A673 (cell line): ENCODE results near the gene C20orf204. TPM values are rescaled to one million over a fixed set of nuclear protein-coding genes. Genes with fewer than 3 reads are reported as not detected.

Experiments used
- BruUV-seq: library from RNA; stranded (reverse); fragments of 400-500 nt; replicated peaks from 2 replicates; lab custom pipeline; 2021; lab: Mats Ljungman, UMichigan
- CTCF ChIA-PET: fragments of 300-600 bp; sonication (Branson Sonifier 250); formaldehyde crosslinking; loops from one replicate; lab custom pipeline; 2022; ENCODE audit warnings: antibody characterized with exemption; lab: Charles Lee
- POLR2A ChIA-PET: fragments of 300-600 bp; sonication (Branson Sonifier 250); formaldehyde crosslinking; loops from one replicate; lab custom pipeline; 2022; ENCODE audit warnings: antibody characterized with exemption; ENCODE audit not compliant: low non-redundant PET; lab: Charles Lee
- DNase-seq: peaks from one replicate; pipeline ENCODE4 v3.0.0-alpha.2; 2015; ENCODE audit warnings: low spot score
- H3K27ac ChIP-seq: fragments of 200-600 bp; sonication (generic); 2 replicates; pipeline ENCODE4 v1.5.1; 2016; ENCODE audit warnings: mixed run types, low read depth, mild to moderate bottlenecking, mixed read lengths, antibody characterized with exemption, low read length; ENCODE audit not compliant: poor library complexity, severe bottlenecking
- H3K27me3 ChIP-seq: fragments of 200-600 bp; sonication (generic); replicated peaks from 2 replicates; pipeline ENCODE4 v1.6.1; 2017; ENCODE audit warnings: mixed run types, low read depth, mild to moderate bottlenecking, mixed read lengths, antibody characterized with exemption, low read length; ENCODE audit not compliant: insufficient read depth, poor library complexity
- H3K36me3 ChIP-seq: fragments of 200-600 bp; sonication (generic); 2 replicates; pipeline ENCODE4 v1.6.1; 2016; ENCODE audit warnings: mixed run types, mild to moderate bottlenecking, mixed read lengths, antibody characterized with exemption, low read length; ENCODE audit not compliant: insufficient read depth, poor library complexity, severe bottlenecking
- H3K4me1 ChIP-seq: fragments of 200-600 bp; sonication (generic); 2 replicates; pipeline ENCODE4 v1.6.1; 2017; ENCODE audit warnings: mixed run types, mild to moderate bottlenecking, mixed read lengths, antibody characterized with exemption, low read length; ENCODE audit not compliant: insufficient read depth, poor library complexity, severe bottlenecking
- H3K4me3 ChIP-seq: fragments of 200-600 bp; sonication (generic); 2 replicates; pipeline ENCODE4 v1.5.1; 2016; ENCODE audit warnings: low read depth, mixed run types, mild to moderate bottlenecking, mixed read lengths, low read length; ENCODE audit not compliant: poor library complexity, severe bottlenecking
- H3K9me3 ChIP-seq: fragments of 200-600 bp; sonication (generic); 2 replicates; pipeline ENCODE4 v1.6.1; 2016; ENCODE audit warnings: mixed run types, low read depth, mild to moderate bottlenecking, mixed read lengths, antibody characterized with exemption, low read length; ENCODE audit not compliant: poor library complexity, severe bottlenecking
- CTCF ChIP-seq: fragments of 300-800, 200-600 bp; sonication (generic); conservative IDR thresholded peaks from 2 replicates; pipeline ENCODE4 v1.5.1; 2017; ENCODE audit warnings: low read depth, mild to moderate bottlenecking, antibody characterized with exemption, low read length, moderate library complexity, mixed read lengths
- EZH2 ChIP-seq: fragments of 200-600 bp; sonication (generic); IDR thresholded peaks from 2 replicates; pipeline ENCODE4 v1.6.1; 2017; ENCODE audit warnings: borderline replicate concordance, low read depth, mild to moderate bottlenecking, mixed read lengths, antibody characterized with exemption, low read length; ENCODE audit not compliant: poor library complexity, severe bottlenecking
- intact Hi-C: fragments of 100-400 bp; cut with micrococcal nuclease; formaldehyde crosslinking; loops from one replicate; pipeline ENCODE4 v1.10.0; 2022; ENCODE audit not compliant: unreplicated experiment
- total RNA-seq: library from RNA; stranded (reverse); gene quantifications from 2 replicates; pipeline ENCODE4 v1.2.3, GENCODE V29; 2021

C20orf204 gene
- total RNA-seq, 1 experiment from 2014 or later: 2.5 TPM

DNA sequence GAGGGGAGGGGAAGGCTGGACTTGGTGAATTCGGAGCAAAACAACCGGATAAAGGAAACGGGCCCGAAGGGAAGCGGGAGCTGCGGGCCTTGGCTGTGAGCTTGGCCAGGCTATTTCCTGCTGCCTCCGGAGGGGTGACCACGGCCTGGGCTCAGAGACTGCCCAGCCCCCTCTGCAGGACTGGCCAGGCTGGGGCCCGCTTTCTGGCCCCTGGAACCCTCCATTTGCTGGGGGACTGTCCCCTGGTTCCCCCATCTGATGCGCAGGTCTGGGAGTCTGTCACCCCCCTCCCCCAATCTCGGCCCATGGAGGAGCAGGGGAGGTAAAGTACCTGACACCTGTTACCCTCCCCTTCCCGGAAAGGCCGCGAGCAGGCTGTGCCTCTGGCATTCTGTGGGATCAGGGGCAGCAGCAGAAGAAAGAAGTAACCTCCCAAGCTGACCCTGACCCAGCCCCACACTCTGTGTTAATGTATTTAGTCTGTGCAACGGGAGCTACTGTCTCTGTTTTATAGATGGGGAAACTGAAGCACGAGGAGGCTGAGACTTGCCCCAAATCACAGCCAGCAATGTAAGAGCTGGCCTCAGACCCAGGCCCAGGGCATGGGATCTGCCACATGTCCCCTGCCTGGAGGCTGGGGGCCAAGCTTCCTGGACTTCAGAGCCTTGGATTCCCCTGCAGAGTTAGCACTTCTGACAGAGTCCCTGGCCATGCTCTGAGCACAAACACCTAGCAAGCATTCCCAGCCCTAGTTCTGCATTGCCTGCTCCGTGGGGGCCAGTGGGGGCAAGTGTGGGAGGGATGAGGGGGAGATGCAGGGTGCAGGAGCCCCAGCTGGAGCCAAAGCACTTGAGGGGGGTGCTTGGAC is 3.5 kb downstream of the C20orf204 start:
- ChIA-PET CTCF (no interaction called here), POLR2A (no interaction called here)
- TF ChIP-seq CTCF (no peak; the same call in 1 of the 2 replicates), EZH2 (no peak)
- Histone ChIP-seq H3K4me1 (peaks cover 19% of the 10 kb centered on the region), H3K9me3 (no peaks in the 10 kb centered on the region), H3K27me3 (peaks cover 50% of the 10 kb centered on the region), H3K27ac (no peak overlapping the region), H3K4me3 (peak overlapping the region; percentile 46), H3K36me3 (no peaks in the 10 kb centered on the region)
- DNase-seq: no peak
- BruUV-seq: no TSS peak
- intact Hi-C loops: no loop called here

DNA sequence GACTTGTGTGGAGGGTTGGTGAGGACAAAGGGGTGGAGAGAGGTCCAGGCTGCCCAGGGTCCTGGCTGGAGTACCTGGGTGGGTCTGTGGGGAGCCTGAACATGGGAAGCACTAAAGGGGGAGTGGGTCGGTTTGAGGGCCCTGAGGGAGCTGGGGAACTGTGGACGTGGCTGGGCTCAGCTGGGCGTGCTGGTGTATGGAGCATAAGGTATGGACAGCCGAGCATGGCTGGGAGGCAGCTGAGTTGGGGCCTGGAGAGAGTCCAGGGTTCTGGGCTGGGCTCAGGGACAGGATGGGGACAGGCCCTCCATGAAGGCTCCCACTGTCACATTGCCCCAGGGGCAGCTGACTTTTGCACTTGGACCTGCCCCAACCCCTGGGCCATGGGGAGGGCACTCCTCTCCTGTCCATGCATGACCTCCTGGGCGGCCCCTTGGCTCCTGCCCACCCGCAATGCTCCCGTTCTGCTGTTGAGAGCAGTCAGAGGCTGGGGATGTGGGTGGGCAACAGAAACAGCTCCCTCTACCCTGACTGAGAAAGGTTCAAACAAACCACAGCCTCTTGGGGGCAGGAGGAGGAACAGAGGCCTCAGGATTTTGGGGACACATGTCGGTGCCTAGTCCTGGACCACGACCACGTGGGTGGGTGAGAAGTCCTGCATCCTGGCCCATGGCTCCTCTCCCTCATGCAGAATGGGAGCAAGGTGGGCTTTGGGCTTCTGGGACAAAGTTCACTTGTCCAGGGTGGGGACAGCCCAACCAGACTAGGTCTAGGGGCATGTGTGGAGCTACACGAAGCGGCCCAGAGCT is 4.5 kb downstream of the C20orf204 start:
- TF ChIP-seq CTCF (no peak), EZH2 (no peak)
- H3K4me1 ChIP-seq: peaks cover 25% of the 10 kb centered on the region
- peaks cover 50% of the 10 kb centered on the region for H3K27me3 ChIP-seq
- H3K4me3 ChIP-seq: no peak overlapping the region
- H3K36me3 ChIP-seq: no peaks in the 10 kb centered on the region
- POLR2A ChIA-PET: no interaction called here
- H3K27ac ChIP-seq: no peak overlapping the region
- no TSS peak for BruUV-seq
- intact Hi-C loops: no loop called here
- CTCF ChIA-PET: no interaction called here
- no peaks in the 10 kb centered on the region for H3K9me3 ChIP-seq
- DNase-seq: no peak

DNA sequence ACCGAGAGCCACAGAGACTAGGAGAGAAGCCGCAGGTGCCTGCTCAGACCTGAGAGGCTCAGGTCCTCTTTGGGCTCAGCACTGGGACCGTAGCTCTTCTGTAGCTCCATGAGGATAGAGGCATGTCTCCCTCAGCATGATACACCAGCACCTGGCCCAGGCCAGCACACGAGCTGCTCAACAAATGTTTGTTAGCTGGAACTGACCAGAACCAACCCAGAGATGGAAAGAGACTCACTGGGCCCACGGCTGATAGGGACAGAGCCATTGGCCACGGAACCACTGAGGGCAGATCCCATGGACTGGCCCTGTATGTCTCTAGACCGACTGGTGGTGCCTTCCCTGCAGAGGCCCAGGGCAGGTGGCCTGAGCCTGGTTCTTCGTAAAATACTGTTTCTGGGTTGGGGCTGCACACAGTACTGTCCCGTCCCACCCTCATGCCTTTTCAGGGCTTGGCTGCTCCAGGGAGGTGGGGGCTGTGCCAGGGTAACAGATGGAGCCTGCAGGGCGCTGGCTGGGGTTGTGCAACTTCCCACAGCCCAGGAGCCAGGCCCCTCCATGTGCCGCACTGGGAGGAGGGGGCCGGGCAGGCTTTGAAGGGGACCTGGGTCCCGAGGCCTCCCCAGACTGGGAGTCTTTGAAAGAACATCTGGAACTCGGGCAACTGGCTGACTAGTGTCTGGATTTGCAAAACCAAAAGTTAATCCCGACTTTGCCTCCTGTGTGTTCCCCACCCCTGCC is 5.2 kb downstream of the C20orf204 start:
- peaks cover 50% of the 10 kb centered on the region for H3K27me3 ChIP-seq
- POLR2A ChIA-PET: no interaction called here
- peak overlapping the region; percentile 42 for H3K4me3 ChIP-seq
- intact Hi-C loops: no loop called here
- H3K9me3 ChIP-seq: no peaks in the 10 kb centered on the region
- no peak for DNase-seq
- H3K36me3 ChIP-seq: no peaks in the 10 kb centered on the region
- H3K27ac ChIP-seq: no peak overlapping the region
- TF ChIP-seq EZH2 (peak; percentile 2), CTCF (no peak)
- BruUV-seq: no TSS peak
- CTCF ChIA-PET: no interaction called here
- H3K4me1 ChIP-seq: peaks cover 25% of the 10 kb centered on the region
